22Rv1 (cell line): Measurements from ENCODE around the gene PPP1R16B.

Experiments
- ZFX ChIP-seq: fragments of 450-650 bp; IDR thresholded peaks from 2 replicates; pipeline ENCODE4 v1.6.1; 2017; ENCODE audit warnings: antibody characterized with exemption, borderline replicate concordance
- TF ChIP-seq, protein P1 (sequence below): fragments of 450-650 bp; IDR thresholded peaks from 2 replicates; pipeline ENCODE4 v1.5.1; 2017; ENCODE audit warnings: mild to moderate bottlenecking

DNA sequence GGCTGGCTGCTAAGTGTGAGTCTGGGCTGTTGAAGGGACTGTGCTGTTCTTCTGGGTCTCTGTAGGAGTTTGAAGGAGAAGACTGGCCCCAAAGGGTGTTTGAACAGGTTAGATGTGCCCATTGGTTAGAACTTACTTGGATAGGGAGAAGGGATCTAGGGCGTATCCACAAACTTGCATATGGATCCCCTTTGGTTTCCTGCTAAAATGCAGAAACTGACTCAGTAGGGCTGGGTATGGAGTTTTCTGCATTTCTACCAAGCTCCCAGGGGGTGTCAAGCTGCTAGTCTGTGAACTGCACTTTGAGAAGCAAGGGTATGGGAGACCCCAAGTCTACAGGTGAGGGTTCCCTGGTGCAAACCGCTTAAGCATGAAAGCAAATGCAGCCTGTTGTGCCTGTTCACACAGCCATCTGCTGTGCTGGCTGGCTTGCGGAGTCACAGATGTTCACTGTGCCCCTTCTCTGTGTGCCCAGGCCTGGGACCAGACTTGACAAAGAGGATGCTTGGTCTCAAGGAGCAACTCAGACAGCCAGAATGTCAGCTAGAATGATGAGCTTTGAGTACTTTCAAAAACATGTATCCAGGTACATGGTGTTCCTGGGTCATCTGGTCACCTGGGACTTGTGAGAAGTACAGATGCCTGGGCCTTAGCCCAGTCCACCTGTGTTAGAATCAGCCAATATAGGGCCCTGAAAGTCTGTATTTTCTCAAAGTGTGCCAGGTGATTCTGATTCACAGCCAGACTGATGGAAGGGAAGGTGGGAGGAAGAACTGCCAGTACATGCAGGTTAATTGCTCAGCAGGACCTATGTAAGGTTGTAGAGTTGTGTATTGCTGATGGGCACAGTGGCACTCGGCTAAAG lies 7.4 kb downstream of the PPP1R16B start:
- TF ChIP-seq, protein P1, sequence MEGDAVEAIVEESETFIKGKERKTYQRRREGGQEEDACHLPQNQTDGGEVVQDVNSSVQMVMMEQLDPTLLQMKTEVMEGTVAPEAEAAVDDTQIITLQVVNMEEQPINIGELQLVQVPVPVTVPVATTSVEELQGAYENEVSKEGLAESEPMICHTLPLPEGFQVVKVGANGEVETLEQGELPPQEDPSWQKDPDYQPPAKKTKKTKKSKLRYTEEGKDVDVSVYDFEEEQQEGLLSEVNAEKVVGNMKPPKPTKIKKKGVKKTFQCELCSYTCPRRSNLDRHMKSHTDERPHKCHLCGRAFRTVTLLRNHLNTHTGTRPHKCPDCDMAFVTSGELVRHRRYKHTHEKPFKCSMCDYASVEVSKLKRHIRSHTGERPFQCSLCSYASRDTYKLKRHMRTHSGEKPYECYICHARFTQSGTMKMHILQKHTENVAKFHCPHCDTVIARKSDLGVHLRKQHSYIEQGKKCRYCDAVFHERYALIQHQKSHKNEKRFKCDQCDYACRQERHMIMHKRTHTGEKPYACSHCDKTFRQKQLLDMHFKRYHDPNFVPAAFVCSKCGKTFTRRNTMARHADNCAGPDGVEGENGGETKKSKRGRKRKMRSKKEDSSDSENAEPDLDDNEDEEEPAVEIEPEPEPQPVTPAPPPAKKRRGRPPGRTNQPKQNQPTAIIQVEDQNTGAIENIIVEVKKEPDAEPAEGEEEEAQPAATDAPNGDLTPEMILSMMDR = no peak
- TF ChIP-seq ZFX = no peak
